GM21423 (cell line): Measurements from ENCODE around the gene RRM2.
"Not testable (repeated sequence)": the region's sequence is repeated elsewhere in the genome, so short reads cannot be mapped to it uniquely, and the experiment has no call there.

Source experiments
- ATAC-seq: cut with Tn5 transposase; IDR thresholded peaks from one replicate; pipeline ENCODE4 v1.9.1; 2021; ENCODE audit warnings: mild to moderate bottlenecking, moderate library complexity; ENCODE audit not compliant: unreplicated experiment

Gene RRM2

GRCh38 chr2:10089565-10090190, 32.9 kb upstream of the RRM2 start:
- ATAC-seq: peak; percentile 45

DNA sequence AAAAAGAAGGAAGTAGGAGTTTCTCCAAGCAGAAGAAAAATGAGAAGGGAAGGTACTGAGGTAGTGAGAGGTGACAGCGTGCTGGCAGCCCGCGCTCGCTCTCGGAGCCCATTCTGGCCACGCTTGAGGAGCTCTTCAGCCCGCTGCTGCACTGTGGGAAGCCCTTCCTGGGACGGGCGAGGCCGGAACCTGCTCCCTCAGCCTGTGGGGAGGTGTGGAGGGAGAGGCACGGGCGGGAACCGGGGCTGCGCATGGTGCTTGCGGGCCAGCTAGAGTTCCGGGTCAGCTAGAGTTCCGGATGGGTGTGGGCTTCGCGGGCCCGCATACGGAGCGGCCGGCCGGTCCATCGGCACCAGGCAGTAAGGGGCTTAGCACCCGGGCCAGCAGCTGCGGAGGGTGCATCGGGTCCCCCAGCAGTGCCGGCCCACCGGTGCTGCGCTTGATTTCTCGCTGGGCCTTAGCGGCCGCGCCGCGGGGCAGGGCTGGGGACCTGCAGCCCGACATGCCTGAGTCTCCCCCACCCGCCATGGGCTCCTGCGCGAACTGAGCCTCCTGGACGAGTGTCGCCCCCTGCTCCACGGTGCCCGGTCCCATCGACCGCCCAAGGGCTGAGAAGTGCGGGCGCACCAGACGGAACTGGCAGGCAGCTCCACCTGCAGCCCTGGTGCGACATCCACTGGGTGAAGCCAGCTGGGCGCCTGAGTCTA, 31.2 kb upstream of the RRM2 start:
- ATAC-seq: peak; percentile 30

GRCh38 chr2:10091889-10092244, 30.7 kb upstream of the RRM2 start:
- ATAC-seq: not testable (repeated sequence)

GRCh38 chr2:10094271-10094814, 28.2 kb upstream of the RRM2 start:
- ATAC-seq: no peak

DNA sequence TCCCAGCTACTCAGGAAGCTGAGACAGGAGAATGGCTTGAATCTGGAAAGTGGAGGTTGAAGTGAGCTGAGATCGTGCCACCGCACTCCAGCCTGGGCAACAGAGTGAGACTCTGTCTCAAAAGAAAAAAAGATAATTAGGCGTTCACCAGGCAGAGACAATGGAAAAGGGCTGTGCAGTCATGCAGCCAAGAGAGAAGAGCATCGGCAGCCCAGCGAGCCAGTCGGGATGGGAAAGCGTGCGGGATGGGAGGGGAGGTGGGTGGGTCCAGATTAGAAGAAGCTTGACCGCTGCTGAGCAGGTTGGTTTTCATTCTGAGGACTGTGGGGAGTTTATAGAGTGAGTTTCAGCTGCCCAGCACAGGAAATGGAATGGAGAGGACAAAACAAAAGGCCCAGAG, 27.4 kb upstream of the RRM2 start:
- no peak for ATAC-seq

DNA sequence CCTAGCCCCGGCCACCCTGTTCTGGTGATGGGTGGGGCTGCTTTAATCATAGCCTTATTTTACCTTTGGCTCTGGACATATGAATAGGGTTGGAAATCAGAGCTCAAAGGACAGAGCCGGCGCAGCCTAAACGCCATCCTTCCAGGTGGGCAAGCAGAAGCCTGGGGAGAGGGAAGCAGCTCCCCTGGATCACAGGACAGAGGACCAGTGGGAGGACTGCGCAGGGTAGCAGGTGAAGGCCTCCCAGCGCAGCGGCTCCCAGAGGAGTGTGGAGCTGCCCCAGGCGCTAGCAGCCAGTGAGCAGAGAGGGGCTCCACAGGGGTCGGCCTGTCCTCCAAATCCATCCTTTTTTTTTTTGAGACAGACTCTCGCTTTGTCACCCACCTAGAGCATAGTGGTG, 25.9 kb upstream of the RRM2 start:
- no peak for ATAC-seq

GRCh38 chr2:10097352-10098148, 25.0 kb upstream of the RRM2 start:
- ATAC-seq: peak; percentile 69

- no peak for ATAC-seq
These were observed 21.0 kb upstream of the RRM2 start for GRCh38 chr2:10101491-10101890.

- no peak for ATAC-seq
These were observed 19.4 kb upstream of the RRM2 start for GRCh38 chr2:10103179-10103578.

DNA sequence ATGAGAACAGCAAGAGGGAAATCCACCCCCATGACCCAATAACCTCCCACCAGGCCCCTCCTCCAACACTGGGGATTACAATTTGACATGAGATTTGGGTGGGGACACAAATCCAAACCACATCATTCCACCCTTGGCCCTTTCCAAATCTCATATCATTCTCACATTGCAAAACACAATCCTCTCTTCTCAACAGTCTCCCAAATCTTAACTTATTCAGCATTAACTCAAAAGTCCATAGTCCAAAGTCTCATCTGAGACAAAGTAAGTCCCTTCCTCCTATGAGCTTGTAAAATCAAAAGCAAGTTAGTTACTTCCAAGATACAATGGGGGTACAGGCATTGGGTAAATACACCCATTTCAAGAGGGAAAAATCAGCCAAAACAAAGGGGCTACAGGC, 17.6 kb upstream of the RRM2 start:
- ATAC-seq: not testable (repeated sequence)

DNA sequence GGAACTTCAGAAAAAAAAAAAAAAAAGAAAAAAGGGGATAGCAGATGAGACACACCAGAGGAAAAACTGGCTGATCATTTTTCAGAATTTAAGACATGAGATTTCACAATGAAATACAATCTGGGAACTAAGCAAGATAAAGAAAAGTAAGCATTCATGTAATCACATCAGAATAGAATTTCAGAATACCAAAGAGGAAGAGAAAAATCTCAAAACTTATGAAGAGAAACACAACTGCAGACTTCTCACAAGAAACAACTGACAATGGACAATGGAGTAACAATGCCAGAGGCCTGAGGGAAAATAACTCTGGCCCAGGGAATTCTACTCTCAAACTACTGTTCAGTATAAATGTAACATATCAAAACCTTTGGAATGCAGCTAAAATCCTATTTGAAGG, 13.2 kb upstream of the RRM2 start:
- no peak for ATAC-seq

DNA sequence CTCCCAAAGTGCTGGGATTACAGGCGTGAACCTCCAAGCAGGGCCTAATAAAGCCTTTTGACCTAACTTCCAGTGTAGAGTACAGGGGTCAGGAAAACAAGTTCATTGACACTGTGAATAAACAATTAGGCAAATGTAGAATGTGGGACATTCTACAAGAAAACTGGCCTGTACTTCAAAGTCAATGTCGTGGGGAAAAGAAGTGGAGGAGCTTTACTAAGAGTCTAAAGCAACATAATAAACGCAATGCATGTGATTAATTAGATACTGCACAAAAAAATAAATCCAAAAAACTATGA, 3.6 kb upstream of the RRM2 start:
- ATAC-seq: no peak

GRCh38 chr2:10119601-10120157, 2.9 kb upstream of the RRM2 start:
- no peak for ATAC-seq

GRCh38 chr2:10120158-10120876, 2.2 kb upstream of the RRM2 start:
- peak; percentile 57 for ATAC-seq

GRCh38 chr2:10120877-10121574, 1.5 kb upstream of the RRM2 start:
- no peak for ATAC-seq

GRCh38 chr2:10123281-10123680, 742 bp downstream of the RRM2 start:
- ATAC-seq: no peak

DNA sequence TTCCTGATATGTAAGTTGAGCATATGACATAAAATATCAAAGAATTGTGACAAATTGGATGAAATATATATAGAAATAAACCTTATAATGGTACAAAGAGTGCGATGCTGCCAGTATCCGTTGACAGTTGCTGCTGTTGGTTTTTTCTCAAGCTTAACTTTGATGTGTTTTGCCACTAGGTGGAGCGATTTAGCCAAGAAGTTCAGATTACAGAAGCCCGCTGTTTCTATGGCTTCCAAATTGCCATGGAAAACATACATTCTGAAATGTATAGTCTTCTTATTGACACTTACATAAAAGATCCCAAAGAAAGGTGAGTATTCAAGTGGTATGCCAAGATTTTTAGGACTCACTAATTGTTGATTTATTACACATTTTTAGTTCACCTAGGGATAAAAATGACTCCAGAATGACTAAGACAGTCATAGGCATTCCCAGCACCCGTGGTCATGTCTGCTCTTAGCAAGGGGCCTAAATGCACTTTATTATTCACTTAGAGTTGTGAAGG, 2.1 kb downstream of the RRM2 start:
- no peak for ATAC-seq

DNA sequence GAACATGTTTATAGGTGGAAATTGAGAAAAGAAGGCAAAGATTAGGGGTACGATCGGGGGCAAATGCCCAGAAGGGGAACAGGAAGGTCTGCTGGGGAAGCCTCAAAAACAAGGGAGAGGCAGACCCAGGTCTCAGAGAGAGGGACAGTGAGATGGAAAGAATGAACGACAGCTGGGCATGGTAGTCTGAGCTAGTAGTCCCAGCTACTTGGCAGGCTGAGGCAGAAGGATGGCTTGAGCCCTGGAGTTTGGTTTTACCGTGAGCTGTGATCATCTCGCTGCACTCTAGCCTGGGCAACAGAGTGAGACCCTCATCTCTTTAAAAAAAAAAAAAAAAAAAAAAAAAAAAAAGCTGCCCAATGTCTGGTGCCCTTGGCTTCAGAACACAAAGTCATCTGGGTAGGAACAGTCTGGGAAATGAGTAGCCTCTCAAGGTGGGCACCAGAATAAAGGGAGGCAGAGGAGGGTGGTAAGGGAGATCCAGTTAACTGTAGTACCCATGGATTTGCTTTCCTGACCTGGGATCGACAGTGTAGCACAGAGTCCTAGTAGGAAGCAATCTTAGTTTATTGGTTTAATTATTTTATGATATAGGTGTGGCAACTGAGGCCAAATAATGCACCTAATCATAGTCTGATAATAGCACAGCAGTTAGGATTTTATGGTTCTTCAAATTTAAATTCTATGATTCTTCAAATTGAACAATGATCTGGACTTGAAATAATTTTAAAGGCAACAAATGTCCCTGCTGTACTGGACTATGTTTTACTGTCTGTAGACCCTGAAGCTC, 3.5 kb downstream of the RRM2 start:
- no peak for ATAC-seq

GRCh38 chr2:10126632-10127026, 4.1 kb downstream of the RRM2 start:
- ATAC-seq: no peak
